NCI-H526 treated with DMSO at 0.1 percent for 48 hours (cell line): ENCODE results near the gene TRIM9.

ENCODE experiments used
- DNase-seq: peaks from one replicate; lab custom pipeline; 2025; lab: John Stamatoyannopoulos, UW

TRIM9 gene

GRCh38 chr14:50936016-50936340 lies 158.9 kb downstream of the TRIM9 start:
- DNase-seq, result no peak

- no peak for DNase-seq
These were observed 159.5 kb downstream of the TRIM9 start for GRCh38 chr14:50935126-50936015.

GRCh38 chr14:50932592-50933495 lies 162.1 kb downstream of the TRIM9 start:
- no peak for DNase-seq

GRCh38 chr14:50932156-50932555 lies 162.7 kb downstream of the TRIM9 start:
- DNase-seq, result no peak

- DNase-seq, result no peak
These were observed 163.3 kb downstream of the TRIM9 start for GRCh38 chr14:50931559-50931958.

GRCh38 chr14:50929506-50929905 lies 165.4 kb downstream of the TRIM9 start:
- no peak for DNase-seq

- DNase-seq, result no peak
These were observed 166.8 kb downstream of the TRIM9 start for GRCh38 chr14:50928002-50928635.

- no peak for DNase-seq
These were observed 168.0 kb downstream of the TRIM9 start for GRCh38 chr14:50926851-50927386.
